Measurements from ENCODE around the gene CAPN11.

DNA sequence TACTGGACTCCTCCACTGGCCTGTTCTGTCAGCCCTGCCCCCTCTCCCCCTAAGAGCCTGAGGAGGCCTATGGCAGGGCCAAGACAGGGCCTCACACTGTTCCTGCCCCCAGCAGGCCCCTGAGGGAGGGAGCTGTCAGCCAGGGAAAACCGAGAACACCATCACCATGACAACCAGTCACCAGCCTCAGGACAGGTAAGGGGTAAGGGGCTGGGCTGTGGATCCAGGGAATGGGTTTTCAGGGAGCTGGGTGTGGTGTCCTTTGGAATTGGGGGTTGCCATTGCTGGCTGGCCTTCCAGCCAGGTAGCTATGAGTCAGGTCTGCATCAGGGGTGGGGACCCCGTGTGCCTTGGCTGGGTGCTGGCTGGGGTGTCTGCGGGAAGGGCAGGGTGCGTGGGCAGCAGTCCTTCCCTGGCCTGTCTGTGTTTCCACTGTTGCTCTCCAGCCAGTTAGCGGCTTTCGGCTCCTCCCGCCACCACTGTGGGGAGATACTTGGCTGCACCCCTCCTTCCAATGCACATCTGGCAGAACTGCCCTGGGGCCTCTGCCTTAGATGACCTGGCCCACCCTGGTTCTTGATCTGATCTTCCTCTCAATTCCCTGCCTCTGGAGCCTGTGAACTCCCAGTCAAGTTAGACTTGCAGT is 68.7 kb downstream of the CAPN11 start:
- no peak for TF ChIP-seq CTCF (IDR thresholded peaks at IDR 0.05; ENCODE audit: low read depth, low read length)
- TF ChIP-seq EZH2phosphoT487 (IDR thresholded peaks at IDR 0.05; ENCODE audit: low read depth) = no peak

Measured in OCI-LY3 (cell line).